WI38 (cell line): ENCODE measurements around the gene SPEG.
A peak's percentile ranks its signal among the peaks of the same experiment; 100 is the strongest.

Experiments
- H3K4me3 ChIP-seq: 2 replicates; pipeline ENCODE4 v1.5.1; 2011; ENCODE audit warnings: low read depth, mild to moderate bottlenecking, control low read depth, low read length
- TF ChIP-seq, protein P1 (sequence below): IDR thresholded peaks from 2 replicates; pipeline ENCODE4 v1.5.1; 2012; ENCODE audit warnings: low read depth, mild to moderate bottlenecking, control low read depth, low read length

The SPEG gene

DNA sequence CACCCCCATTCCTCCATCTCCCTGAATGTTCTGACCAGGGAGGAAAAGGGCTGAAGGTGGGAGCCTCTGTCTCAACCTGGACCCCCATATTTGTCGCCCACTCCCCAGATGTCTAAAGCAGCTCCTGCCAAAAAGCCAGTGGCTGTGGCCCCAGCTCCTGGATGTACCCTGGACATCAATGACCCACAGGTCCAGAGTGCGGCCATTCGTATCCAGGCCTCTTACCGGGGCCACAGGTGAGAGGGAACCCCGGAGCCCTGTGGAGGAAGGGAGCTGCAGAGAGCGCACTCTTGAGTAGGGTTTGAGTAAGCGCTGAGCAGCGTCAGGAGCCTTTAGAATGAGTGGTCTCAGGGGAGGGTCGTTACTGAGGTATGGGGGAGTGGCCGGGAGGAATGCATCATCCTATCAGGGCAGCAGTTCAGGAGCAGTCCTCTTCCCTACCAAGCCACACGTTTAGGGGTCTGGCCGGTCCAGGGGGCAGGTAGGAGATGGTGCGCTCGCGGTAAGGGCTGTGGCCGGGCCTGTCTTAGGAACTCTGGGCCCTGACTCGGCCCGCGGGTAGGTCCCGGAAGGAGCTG, 61.7 kb downstream of the SPEG start:
- H3K4me3 ChIP-seq, result no peak overlapping the region
- TF ChIP-seq, protein P1, sequence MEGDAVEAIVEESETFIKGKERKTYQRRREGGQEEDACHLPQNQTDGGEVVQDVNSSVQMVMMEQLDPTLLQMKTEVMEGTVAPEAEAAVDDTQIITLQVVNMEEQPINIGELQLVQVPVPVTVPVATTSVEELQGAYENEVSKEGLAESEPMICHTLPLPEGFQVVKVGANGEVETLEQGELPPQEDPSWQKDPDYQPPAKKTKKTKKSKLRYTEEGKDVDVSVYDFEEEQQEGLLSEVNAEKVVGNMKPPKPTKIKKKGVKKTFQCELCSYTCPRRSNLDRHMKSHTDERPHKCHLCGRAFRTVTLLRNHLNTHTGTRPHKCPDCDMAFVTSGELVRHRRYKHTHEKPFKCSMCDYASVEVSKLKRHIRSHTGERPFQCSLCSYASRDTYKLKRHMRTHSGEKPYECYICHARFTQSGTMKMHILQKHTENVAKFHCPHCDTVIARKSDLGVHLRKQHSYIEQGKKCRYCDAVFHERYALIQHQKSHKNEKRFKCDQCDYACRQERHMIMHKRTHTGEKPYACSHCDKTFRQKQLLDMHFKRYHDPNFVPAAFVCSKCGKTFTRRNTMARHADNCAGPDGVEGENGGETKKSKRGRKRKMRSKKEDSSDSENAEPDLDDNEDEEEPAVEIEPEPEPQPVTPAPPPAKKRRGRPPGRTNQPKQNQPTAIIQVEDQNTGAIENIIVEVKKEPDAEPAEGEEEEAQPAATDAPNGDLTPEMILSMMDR, result no peak

DNA sequence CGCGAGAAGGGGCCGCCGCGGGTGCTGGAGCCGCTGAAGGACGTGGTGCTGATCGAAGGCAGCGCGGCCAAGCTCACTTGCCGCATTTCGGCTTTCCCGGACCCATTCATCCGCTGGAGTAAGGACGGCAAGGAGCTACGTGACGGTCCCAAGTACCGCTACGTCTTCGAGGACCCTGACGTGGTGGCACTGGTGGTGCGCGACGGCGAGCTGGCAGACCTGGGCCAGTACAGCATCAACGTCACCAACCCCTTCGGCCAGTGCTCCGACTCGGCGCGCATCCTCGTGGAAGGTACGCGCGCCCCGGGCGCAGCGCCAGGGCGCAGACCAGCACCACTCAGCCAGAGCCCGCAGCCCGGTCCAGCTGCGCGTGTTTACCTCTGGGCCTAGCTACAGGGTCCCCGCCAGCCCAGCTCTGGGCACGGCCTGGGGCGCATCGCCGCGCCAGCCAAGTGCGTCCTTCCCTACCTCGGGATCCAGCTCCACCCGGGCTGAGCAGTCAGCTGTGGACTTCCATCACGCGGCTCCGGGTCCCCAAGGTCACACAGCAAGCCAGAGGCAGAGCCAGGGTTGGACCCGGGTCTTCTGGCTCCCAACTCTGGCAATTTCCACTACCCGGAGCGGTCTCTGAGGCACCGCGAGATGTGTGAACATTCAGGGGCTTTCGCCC, 62.3 kb downstream of the SPEG start:
- TF ChIP-seq, protein P1, result no peak
- peak overlapping the region; percentile 89 for H3K4me3 ChIP-seq

DNA sequence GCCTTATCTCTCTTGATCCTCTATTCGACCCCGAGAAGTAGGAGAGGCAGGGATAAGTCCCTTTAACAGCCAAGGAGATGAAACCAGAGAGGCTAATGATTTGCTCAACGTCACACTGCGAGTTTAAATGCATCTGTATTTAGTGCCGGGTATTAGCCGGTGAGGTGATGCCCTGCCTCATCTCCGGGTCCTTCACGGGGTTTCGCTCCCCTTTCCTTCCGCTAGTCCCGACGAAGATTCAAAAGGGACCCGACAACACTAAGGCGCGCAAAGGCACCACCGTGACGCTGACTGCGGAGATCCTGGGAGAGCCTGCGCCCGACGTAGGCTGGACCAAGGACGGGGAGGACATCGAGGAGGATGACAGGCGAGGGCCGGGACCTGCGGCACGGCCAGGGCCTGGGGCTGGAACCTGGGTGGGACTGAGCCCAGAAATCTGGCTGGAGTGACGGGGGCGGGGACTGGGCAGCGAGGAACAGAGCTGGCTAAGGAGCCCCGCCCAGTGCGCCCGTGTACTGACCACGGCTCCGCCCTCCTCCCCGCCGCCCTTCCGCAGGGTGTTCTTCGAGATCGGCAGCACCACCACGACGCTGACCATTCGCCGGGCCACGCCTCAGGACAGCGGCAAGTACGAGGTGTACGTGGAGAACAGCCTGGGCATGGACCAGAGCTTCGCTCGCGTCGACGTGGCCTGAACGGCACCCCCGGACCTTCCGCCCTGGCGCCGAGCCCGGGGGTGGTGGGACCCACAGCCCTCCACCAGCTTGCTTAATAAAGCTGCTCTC, 63.0 kb downstream of the SPEG start:
- H3K4me3 ChIP-seq, result peak overlapping the region; percentile 89
- TF ChIP-seq, protein P1, result no peak

DNA sequence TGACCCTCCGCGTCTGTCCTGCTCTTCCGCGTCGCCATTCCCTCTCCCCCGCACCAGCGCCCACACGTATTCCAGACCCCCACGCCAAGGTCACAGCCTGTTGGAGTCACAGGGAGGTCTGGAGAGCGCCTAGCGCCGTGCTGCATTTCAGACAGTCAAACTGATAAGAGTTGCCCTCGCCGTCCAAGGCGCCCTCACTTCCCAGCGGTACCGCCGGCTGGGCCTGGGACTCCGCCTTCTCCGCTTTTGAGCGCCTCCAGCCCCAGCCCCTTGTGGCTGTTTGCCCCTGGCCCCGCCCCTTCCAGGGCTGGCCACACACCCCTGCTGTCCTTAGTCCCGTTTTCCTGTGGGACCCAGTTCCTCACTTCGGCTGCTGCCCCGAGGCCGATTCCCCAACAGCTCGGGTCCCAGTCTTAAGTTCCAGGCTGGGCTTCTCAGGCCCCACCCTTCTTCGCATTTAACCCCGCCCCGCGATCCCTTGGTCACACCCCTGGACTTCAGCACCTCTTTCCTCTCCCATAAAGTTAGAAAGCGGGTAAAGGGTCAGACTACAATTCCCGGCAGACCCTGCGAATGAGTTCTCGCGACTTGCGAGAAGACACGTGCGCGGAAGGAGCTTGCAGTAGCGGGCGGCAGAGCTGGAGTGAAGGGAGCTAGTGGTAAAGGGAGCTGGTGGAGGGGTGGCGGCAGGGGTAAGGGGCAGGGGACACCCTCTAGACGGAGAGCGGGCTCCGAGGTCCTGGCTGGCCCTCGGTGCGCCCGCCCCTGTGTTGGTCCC, 63.8 kb downstream of the SPEG start, which contains the start of gene GMPPA:
GMPPA (plus strand) TSS at position 612 of the 778 bp plus-strand sequence. CDS start 1,085 bp downstream, outside the sequence.
- peak within 1 kb of the TSS; percentile 89 for H3K4me3 ChIP-seq
- TF ChIP-seq, protein P1, result no peak

DNA sequence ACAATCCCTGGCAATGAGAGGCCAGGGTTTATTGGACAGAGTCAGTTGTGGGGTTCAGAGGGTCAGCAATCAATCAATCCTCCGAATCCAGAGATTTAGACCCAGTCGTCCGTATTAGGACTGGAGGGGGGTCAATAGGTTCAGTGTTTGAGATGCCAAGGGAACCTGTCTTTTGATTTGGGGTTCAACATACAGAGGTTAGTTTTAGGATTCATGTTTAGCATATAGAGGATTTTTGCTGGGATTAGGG, 64.3 kb downstream of the SPEG start:
- TF ChIP-seq, protein P1, result no peak
- peak overlapping the region; percentile 89 for H3K4me3 ChIP-seq

DNA sequence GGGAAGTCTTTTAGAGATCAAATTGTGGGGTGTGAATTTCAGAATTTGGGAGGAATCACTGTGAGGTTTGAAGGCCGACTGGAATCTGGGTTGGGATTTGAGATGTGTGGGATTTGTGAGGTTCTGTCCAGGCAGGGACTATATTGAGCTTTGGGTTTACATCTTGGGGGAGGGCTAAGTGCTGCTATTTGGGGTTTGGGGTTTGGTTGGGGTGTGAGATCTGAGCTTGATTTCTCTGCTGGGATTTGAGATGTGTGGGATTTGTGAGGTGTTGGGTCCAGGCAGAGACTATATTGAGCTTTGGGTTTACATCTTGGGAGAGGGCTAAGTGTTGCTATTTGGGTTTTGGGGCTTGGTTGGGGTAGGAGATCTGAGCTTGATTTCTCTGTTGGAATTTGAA, 64.9 kb downstream of the SPEG start:
- peak overlapping the region; percentile 89 for H3K4me3 ChIP-seq
- TF ChIP-seq, protein P1, result no peak
